Astrocyte of the spinal cord (primary cell): ENCODE measurements around the gene PNKD.

ENCODE experiments used
- DNase-seq: peaks from one replicate; pipeline ENCODE4 v3.0.0; 2011; ENCODE audit warnings: low read depth, low spot score
- H3K4me3 ChIP-seq: 2 replicates; pipeline ENCODE4 v1.5.1; 2011; ENCODE audit warnings: low read depth, mild to moderate bottlenecking, low read length, moderate library complexity
- CTCF ChIP-seq: IDR thresholded peaks from 2 replicates; pipeline ENCODE4 v1.5.1; 2012; ENCODE audit warnings: low read depth, mild to moderate bottlenecking, low read length, inconsistent platforms
- in situ Hi-C: cut with HindIII; loops from 2 replicates; pipeline ENCODE4 v1.10.0; 2017; ENCODE audit warnings: low sequenced_read_pairs

PNKD gene

GRCh38 chr2:218260742-218261422 lies 9.4 kb upstream of the PNKD start, which contains the start of gene GPBAR1:
TSS of gene GPBAR1 (plus strand) at chr2:218261015. CDS start at chr2:218262725, 1,710 bp downstream.
- in situ Hi-C loops: no loop called here
- H3K4me3 ChIP-seq: no peak within 1 kb of the TSS
- no peak for TF ChIP-seq CTCF
- no peak for DNase-seq

GRCh38 chr2:218261423-218262236 lies 8.7 kb upstream of the PNKD start:
- no peak for TF ChIP-seq CTCF
- H3K4me3 ChIP-seq: no peak overlapping the region
- in situ Hi-C loops: no loop called here
- no peak for DNase-seq

GRCh38 chr2:218262237-218262600 lies 8.1 kb upstream of the PNKD start:
- H3K4me3 ChIP-seq: no peak overlapping the region
- in situ Hi-C loops: no loop called here
- no peak for DNase-seq
- no peak for TF ChIP-seq CTCF

- in situ Hi-C loops: no loop called here
- no peak overlapping the region for H3K4me3 ChIP-seq
- no peak for TF ChIP-seq CTCF
Measured at GRCh38 chr2:218262631-218263586, 7.4 kb upstream of the PNKD start.

GRCh38 chr2:218263817-218264641 lies 6.3 kb upstream of the PNKD start:
- in situ Hi-C loops: no loop called here
- no peak for DNase-seq
- TF ChIP-seq CTCF: peak; percentile 15
- H3K4me3 ChIP-seq: no peak overlapping the region

More at GRCh38 chr2:218262631-218263586, 7.4 kb upstream of the PNKD start:
- no peak for DNase-seq
